Mesothelial cell of epicardium (in vitro differentiated cells): Measurements from ENCODE around the gene TLK2. TPM values are rescaled to one million over a fixed set of nuclear protein-coding genes. Genes with fewer than 3 reads are reported as not detected.
A peak's percentile ranks its signal among the peaks of the same experiment; 100 is the strongest.
"Not testable (repeated sequence)": the region's sequence is repeated elsewhere in the genome, so short reads cannot be mapped to it uniquely, and the experiment has no call there.

ENCODE experiments used
- DNase-seq, 2 experiments: peaks; one replicate each; pipeline ENCODE4 v3.0.0; 2021; ENCODE audit warnings: low spot score in 2 of 2; ENCODE audit not compliant: unreplicated experiment in 2 of 2
- H3K27ac Mint-ChIP-seq: 2 replicates; pipeline ENCODE4 v1.8.0; 2021; ENCODE audit warnings: mixed read lengths
- H3K27me3 Mint-ChIP-seq: 2 replicates; pipeline ENCODE4 v1.8.0; 2021; ENCODE audit warnings: low read depth, mixed read lengths
- H3K36me3 Mint-ChIP-seq: 2 replicates; pipeline ENCODE4 v1.8.0; 2021; ENCODE audit warnings: mixed read lengths
- H3K4me1 Mint-ChIP-seq: 2 replicates; pipeline ENCODE4 v1.8.0; 2021; ENCODE audit warnings: mixed read lengths
- H3K4me3 Mint-ChIP-seq: 2 replicates; pipeline ENCODE4 v1.8.0; 2021; ENCODE audit warnings: mild to moderate bottlenecking, moderate library complexity, mixed read lengths
- H3K9me3 Mint-ChIP-seq: 2 replicates; pipeline ENCODE4 v1.8.0; 2021; ENCODE audit warnings: mixed read lengths
- total RNA-seq: library from RNA; stranded (reverse); gene quantifications from 3 replicates; pipeline ENCODE4 v1.2.1, GENCODE V29; 2021

The TLK2 gene
- total RNA-seq, 1 donor from 2014 or later: 61.6 TPM

DNA sequence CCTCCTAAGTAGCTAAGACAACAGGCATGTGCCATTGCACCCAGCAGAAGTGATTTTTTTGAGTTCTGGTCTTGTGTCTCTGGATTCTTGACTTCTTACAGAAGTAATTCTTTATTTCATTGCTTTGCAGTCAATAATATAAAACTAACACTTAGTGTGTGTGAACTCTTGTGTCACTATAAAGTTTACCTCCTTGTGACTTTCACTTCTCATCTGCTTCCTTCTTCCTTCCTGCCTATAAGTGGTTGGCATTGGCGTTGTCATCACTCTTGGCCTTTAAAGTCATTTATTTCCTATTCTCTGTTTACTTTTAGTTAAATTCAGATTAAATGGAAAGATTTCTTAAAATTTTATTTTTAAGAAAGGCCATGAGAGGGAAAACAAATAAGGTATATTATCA lies 12.4 kb downstream of the TLK2 start:
- not testable (repeated sequence) for H3K9me3 Mint-ChIP-seq, DNase-seq, H3K27me3 Mint-ChIP-seq, H3K27ac Mint-ChIP-seq, H3K4me3 Mint-ChIP-seq, H3K4me1 Mint-ChIP-seq
- H3K36me3 Mint-ChIP-seq: peaks cover 17% of the 10 kb centered on the region

DNA sequence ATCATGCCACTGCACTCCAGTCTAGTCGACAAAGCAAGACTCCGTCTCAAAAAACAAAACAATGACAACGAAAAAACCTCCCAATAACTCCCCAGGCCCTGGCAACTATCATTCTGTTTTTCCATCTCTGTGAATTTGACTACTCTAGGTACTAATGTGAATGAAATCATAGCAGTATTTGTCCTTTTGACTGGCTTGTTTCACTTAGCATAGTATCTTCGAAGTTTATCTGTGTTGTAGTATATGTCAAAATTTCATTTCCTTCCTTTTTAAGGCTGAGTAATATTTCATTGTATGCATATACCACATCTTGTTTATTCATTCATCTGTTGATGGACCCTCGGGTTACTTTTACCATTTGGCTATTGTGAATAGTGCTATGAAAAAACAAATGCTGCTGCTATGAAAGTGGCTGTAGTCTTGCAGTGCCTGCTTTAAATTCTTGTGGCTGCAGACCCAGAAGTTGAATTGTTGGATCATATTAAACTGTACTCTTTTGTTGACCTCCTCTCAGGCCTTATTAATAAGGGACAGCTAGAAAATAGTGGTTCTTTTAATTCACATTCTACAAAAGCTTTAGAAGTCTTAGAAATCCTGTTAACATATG lies 14.5 kb downstream of the TLK2 start:
- H3K4me3 Mint-ChIP-seq, H3K4me1 Mint-ChIP-seq, H3K9me3 Mint-ChIP-seq, H3K27ac Mint-ChIP-seq, H3K27me3 Mint-ChIP-seq, DNase-seq: not testable (repeated sequence)
- H3K36me3 Mint-ChIP-seq: peaks cover 13% of the 10 kb centered on the region

DNA sequence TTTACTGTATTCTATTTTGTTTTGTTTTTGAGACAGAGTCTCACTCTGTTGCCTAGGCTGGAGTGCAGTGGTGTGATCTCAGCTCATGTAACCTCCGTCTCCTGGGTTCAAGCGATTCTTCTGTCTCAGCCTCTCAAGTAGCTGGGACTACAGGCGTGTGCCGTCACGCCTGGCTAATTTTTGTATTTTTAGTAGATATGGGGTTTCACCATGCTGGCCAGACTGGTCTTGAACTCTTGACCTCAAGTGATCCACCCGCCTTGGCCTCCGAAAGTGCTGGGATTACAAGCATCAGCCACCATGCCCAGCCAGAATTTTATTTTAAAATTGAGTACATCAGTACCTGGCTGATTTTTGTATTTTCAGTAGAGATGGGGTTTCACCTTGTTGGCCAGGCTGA lies 15.4 kb downstream of the TLK2 start:
- not testable (repeated sequence) for H3K9me3 Mint-ChIP-seq, DNase-seq, H3K4me1 Mint-ChIP-seq, H3K27me3 Mint-ChIP-seq, H3K27ac Mint-ChIP-seq, H3K4me3 Mint-ChIP-seq
- peaks cover 13% of the 10 kb centered on the region for H3K36me3 Mint-ChIP-seq

DNA sequence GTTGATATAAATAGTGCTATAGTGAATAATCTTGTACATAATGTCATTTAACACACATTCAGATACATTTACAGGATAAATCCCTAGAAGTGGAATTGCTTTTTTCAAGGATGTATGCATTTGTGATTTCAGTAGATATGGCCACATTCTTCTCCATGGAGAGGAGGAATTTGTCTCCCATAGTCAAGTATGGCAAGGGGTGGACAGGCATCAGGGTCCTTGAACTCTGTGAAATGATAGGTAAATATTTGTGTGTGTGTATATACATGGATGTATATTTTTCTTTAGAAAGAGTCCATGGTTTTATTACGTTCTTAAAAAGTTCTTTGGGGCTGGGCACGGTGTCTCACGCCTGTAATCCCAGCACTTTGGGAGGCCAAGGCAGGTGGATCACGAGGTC lies 17.7 kb downstream of the TLK2 start:
- H3K36me3 Mint-ChIP-seq, DNase-seq, H3K9me3 Mint-ChIP-seq, H3K4me3 Mint-ChIP-seq, H3K4me1 Mint-ChIP-seq, H3K27me3 Mint-ChIP-seq, H3K27ac Mint-ChIP-seq: not testable (repeated sequence)

DNA sequence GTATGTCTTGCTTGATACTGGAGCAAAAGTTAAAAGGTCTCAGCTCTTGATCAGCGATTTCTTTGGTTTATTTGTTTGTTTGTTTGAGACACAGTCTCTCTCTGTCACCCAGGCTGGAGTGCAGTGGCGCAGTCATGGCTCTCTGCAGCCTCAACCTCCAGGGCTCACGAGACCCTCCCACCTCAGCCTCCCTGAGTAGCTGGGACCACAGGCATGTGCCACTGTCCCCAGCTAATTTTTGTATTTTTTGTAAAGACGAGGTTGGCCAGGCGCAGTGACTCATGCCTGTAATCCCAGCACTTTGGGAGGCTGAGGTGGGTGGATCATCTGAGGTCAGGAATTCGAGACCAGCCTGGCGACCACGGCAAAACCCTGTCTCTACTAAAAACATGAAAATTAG lies 20.2 kb downstream of the TLK2 start:
- not testable (repeated sequence) for H3K27me3 Mint-ChIP-seq, H3K36me3 Mint-ChIP-seq, H3K4me1 Mint-ChIP-seq, H3K27ac Mint-ChIP-seq, H3K9me3 Mint-ChIP-seq, H3K4me3 Mint-ChIP-seq, DNase-seq

DNA sequence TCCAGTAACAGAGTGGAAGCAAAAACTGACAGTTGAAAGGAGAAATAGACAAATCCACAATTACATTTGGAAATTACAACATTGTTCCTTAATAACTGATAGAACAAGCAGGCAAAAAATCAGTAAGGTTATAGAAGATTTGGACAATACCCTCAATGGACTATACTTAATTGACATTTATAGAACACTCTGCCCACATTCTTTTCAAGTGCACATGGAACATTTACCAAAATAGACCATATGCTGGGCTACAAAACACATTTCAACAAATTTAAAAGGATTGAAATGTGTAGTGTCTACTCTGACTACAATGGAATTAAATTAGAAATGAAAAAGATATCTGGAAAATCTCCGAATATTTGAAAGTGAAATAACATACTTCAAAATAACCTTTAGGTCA lies 21.8 kb downstream of the TLK2 start:
- not testable (repeated sequence) for H3K27me3 Mint-ChIP-seq, DNase-seq, H3K36me3 Mint-ChIP-seq, H3K9me3 Mint-ChIP-seq, H3K27ac Mint-ChIP-seq, H3K4me3 Mint-ChIP-seq, H3K4me1 Mint-ChIP-seq

DNA sequence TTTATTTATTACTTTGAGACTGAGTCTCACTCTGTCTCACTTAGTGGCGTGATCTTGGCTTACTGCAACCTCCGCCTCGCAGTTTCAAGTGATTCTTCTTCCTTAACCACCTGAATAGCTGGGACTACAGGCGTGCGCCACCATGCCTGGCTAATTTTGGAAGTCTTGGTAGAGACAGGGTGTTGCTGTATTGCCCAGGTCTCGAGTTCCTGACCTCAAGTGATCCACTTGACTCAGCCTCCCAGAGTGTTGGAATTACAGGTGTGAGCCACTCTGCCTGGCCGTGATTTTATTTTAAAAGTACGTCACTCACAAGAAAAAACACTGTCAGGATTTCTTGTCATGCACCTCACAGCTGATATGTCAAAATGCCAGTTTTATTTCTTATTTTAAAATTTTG lies 26.2 kb downstream of the TLK2 start:
- not testable (repeated sequence) for H3K27ac Mint-ChIP-seq, DNase-seq, H3K27me3 Mint-ChIP-seq, H3K4me3 Mint-ChIP-seq, H3K9me3 Mint-ChIP-seq, H3K36me3 Mint-ChIP-seq
- H3K4me1 Mint-ChIP-seq: peaks cover 11% of the 10 kb centered on the region

DNA sequence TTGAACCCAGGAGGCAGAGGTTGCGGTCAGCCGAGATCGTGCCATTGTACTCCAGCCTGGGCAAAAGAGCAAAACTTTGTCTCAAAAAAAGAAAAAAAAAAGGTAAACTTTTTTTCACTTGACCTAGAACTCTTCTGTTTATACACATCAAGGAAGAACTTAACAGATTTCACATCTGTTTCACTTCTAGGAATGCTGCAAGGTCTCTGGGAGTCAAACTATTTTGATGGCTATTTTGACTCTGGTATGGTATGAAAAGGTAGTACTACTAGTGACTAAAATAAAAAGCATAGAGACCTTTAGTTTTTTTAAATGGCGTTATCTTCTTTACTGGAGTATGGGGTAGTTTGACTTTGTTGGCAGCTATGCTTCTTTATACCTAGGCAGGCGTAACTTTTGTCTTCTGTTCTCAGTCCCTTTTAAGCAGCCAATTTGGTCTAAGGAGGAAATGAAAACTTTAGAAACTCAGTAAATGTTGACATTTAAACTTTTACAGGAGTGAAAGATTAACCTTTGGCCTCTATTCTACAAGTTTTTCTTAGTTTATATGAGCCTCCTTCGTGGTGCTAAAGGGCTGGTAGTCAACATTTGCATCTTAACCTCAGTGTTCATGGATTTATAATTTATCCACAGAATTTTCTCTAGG lies 28.7 kb downstream of the TLK2 start:
- H3K27me3 Mint-ChIP-seq, H3K4me3 Mint-ChIP-seq, DNase-seq, H3K36me3 Mint-ChIP-seq, H3K9me3 Mint-ChIP-seq: not testable (repeated sequence)
- H3K4me1 Mint-ChIP-seq: peaks cover 11% of the 10 kb centered on the region
- peak overlapping the region; percentile 13 for H3K27ac Mint-ChIP-seq

DNA sequence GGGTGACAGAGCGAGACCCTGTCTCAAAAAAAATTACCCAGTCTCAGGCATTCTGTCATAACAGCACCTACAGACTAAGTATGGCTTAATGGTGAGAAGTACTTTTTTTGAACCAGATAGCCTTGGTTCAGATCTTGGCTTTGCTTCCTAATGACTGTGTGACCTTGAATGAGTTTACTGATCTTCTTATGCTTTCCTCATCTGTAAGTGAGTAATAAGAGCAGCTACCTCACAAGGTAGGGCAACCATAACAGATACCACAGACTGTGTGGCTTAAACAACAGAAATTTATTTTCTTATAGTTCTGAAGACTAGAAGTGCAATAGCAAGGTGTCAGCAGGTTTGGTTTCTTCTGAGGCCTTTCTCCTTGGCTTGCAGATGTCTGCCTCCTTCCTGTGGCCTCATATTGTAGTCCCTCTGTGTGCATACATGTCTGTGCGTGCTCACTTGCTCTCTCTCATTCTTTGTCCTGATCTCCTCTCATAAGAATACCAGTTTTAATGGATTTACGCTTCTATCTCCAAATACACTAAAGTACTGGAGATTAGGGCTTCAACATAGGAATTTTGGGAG lies 31.7 kb downstream of the TLK2 start:
- H3K4me3 Mint-ChIP-seq, H3K27me3 Mint-ChIP-seq, H3K9me3 Mint-ChIP-seq, DNase-seq: not testable (repeated sequence)
- peak overlapping the region; percentile 39 for H3K27ac Mint-ChIP-seq
- H3K36me3 Mint-ChIP-seq: peaks cover 14% of the 10 kb centered on the region
- peaks cover 11% of the 10 kb centered on the region for H3K4me1 Mint-ChIP-seq

DNA sequence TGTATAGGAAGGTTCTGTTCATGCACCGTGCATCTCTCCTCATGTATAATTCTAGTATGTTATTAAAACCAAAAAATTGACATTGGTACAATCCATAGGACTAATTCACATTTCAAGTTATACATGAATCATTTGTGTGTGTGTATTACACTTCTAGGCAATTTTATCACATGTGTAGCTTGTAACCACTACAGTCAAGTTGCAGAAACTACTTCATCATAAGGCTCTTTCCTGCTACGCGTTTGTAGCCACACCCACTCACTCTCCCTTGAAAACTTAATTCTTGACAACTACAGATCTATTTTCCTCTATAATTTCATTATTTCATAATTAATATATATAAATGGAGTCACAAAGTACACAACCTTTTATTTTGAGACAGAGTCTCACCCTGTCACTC lies 32.4 kb downstream of the TLK2 start:
- H3K9me3 Mint-ChIP-seq, DNase-seq, H3K27ac Mint-ChIP-seq, H3K4me3 Mint-ChIP-seq, H3K27me3 Mint-ChIP-seq: not testable (repeated sequence)
- Mint-ChIP-seq H3K4me1 (peaks cover 11% of the 10 kb centered on the region), H3K36me3 (peaks cover 16% of the 10 kb centered on the region)

DNA sequence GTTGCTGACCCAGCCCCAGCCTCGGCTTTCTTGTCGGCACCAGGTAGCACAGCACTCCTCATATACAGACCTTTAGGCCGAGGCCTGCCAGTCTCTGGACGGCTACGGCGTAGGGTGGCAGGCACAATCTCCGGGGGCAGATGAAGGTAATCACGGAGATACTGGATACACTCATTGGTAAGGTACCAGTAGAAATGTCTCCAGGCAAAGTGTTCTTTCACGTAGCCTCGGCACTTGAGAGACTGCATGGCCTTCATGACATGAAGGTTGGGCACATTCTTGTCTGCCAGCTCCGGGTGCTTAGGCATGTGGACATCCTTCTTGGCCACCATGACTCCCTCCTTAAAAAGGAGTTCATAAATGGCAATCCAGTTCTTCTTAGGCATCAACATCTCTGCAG lies 37.8 kb downstream of the TLK2 start:
- H3K9me3 Mint-ChIP-seq, H3K4me3 Mint-ChIP-seq, H3K27me3 Mint-ChIP-seq, H3K4me1 Mint-ChIP-seq, DNase-seq, H3K27ac Mint-ChIP-seq: not testable (repeated sequence)
- peaks cover 24% of the 10 kb centered on the region for H3K36me3 Mint-ChIP-seq

DNA sequence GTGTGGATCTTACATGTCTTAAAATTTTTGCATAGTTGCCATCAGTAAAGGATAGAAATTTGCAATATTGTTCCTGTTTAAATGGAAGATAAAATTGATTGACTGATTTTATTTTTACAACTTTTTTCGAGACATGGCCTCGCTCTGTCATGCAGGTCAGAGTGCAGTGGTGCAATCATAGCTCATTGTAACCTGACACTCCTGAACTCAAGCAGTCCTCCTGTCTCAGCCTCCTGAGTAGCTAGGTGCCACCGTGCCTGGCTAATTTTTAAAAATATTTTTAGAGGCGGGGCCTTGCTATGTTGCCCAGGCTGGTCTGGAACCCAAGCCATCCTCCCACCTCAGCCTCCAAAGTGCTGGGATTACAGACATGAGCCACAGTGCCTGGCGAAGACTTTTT lies 42.7 kb downstream of the TLK2 start:
- H3K4me3 Mint-ChIP-seq, H3K9me3 Mint-ChIP-seq, H3K27me3 Mint-ChIP-seq, H3K4me1 Mint-ChIP-seq, DNase-seq, H3K27ac Mint-ChIP-seq: not testable (repeated sequence)
- peaks cover 18% of the 10 kb centered on the region for H3K36me3 Mint-ChIP-seq

DNA sequence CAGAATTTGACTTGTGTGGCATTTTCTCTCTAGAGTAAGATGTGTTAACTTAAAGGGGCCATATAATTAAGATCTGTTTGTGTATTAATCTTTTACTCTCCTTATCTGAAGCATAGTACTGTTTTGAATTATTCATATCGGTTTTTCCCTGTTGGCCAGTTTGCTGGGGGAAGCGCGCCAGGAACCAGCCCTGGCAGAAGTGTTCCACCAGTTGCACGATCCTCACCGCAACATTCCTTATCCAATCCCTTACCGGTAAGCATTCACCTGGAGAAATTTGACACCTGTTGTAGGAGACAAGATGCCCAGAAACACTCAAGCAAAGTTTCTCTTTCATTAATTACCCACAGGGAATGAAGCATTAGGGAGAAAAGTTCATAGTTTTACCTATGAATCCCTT lies 45.5 kb downstream of the TLK2 start:
- not testable (repeated sequence) for H3K4me3 Mint-ChIP-seq, H3K27me3 Mint-ChIP-seq, H3K9me3 Mint-ChIP-seq, H3K27ac Mint-ChIP-seq, DNase-seq, H3K4me1 Mint-ChIP-seq
- peaks cover 22% of the 10 kb centered on the region for H3K36me3 Mint-ChIP-seq

DNA sequence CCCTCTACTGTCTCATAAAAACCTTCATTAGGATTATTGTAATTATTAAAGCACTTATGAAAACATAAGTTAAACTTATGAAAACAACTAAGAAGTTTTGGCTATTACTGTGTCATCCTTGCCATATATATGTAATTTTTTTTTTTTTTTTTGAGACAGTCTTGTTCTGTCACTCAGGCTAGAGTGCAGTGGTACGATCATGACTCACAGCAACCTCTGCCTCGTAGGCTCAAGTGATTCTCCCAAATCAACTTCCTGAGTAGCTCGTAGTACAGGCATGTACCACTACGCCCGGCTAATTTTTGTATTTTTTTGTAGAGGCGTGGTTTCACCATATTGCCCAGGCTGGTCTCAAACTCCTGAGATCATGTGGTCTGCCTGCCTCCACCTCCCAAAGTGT lies 46.7 kb downstream of the TLK2 start:
- not testable (repeated sequence) for H3K27me3 Mint-ChIP-seq, H3K9me3 Mint-ChIP-seq, DNase-seq, H3K4me3 Mint-ChIP-seq, H3K27ac Mint-ChIP-seq, H3K4me1 Mint-ChIP-seq
- peaks cover 26% of the 10 kb centered on the region for H3K36me3 Mint-ChIP-seq
